Measurements from ENCODE around the gene HUS1.
"Not testable (repeated sequence)": the region's sequence is repeated elsewhere in the genome, so short reads cannot be mapped to it uniquely, and the experiment has no call there.

HUS1 gene

GRCh38 chr7:47944536-47945260, 34.7 kb downstream of the HUS1 start:
- no peaks in the 10 kb centered on the region for H3K4me1 ChIP-seq (ENCODE audit: control insufficient read depth, insufficient read depth, low read length)
- H3K4me3 ChIP-seq (ENCODE audit: low read depth, low read length): no peak overlapping the region
- ChIA-PET POLR2A (no interaction called here), CTCF (interaction anchor here (0.6 to 3.5 kb wide), 43 partner anchors 9 to 1907 kb away, joined by 3 to 35 read pairs (median 4); no protein-coding TSS in a partner anchor)
- no peaks in the 10 kb centered on the region for H3K36me3 ChIP-seq (ENCODE audit: control insufficient read depth in 2 of 2, insufficient read depth in 1 of 2, low read length in 2 of 2)
- H3K27ac ChIP-seq (ENCODE audit: extremely low read depth, low read depth, low read length): no peak overlapping the region
- TF ChIP-seq, protein P1, sequence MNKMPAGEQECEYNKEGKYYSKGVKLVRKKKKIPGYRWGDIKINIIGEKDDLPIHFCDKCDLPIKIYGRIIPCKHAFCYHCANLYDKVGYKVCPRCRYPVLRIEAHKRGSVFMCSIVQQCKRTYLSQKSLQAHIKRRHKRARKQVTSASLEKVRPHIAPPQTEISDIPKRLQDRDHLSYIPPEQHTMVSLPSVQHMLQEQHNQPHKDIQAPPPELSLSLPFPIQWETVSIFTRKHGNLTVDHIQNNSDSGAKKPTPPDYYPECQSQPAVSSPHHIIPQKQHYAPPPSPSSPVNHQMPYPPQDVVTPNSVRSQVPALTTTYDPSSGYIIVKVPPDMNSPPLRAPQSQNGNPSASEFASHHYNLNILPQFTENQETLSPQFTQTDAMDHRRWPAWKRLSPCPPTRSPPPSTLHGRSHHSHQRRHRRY (tag by site-specific recombination; IDR thresholded peaks at IDR 0.05): no peak
- no peaks in the 10 kb centered on the region for H3K9me3 ChIP-seq (ENCODE audit: control insufficient read depth, insufficient read depth, low read depth, low read length)

GRCh38 chr7:47943676-47944474, 35.5 kb downstream of the HUS1 start:
- POLR2A ChIA-PET: no interaction called here

DNA sequence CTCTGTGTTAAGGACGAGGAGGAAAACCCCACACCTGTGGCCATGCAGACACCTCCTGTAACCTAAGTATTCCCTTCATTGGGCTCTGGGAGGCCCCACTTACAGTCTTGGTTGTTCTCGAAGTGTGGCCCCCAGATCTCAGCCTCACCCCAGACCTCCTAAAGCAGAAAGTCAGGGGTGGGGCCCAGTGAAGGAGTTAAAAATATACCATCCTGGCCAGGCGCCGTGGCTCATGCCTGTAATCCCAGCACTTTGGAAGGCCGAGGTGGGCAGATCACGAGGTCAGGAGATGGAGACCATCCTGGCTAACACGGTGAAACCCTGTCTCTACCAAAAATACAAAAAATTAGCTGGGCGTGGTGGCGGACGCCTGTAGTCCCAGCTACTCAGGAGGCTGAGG, 36.8 kb downstream of the HUS1 start:
- H3K4me3 ChIP-seq (ENCODE audit: low read depth, low read length); H3K9me3 ChIP-seq (ENCODE audit: control insufficient read depth, insufficient read depth, low read depth, low read length); H3K4me1 ChIP-seq (ENCODE audit: control insufficient read depth, insufficient read depth, low read length); POLR2A ChIA-PET; H3K36me3 ChIP-seq (ENCODE audit: control insufficient read depth in 2 of 2, insufficient read depth in 1 of 2, low read length in 2 of 2); H3K27ac ChIP-seq (ENCODE audit: extremely low read depth, low read depth, low read length): not testable (repeated sequence)
- CTCF ChIA-PET: interaction anchor here (0.6 to 3.5 kb wide), 3 partner anchors 7 to 420 kb away, joined by 4 to 35 read pairs (median 18); no protein-coding TSS in a partner anchor

More at GRCh38 chr7:47943676-47944474, 35.5 kb downstream of the HUS1 start:
- no peaks in the 10 kb centered on the region for H3K36me3 ChIP-seq (ENCODE audit: control insufficient read depth in 2 of 2, insufficient read depth in 1 of 2, low read length in 2 of 2)
- H3K9me3 ChIP-seq (ENCODE audit: control insufficient read depth, insufficient read depth, low read depth, low read length): no peaks in the 10 kb centered on the region
- CTCF ChIA-PET: interaction anchor here (0.5 to 3.5 kb wide), 27 partner anchors 9 to 1129 kb away, joined by 3 to 35 read pairs (median 6); no protein-coding TSS in a partner anchor
- no peak overlapping the region for H3K27ac ChIP-seq (ENCODE audit: extremely low read depth, low read depth, low read length)
- H3K4me1 ChIP-seq (ENCODE audit: control insufficient read depth, insufficient read depth, low read length): no peaks in the 10 kb centered on the region
- H3K4me3 ChIP-seq (ENCODE audit: low read depth, low read length): no peak overlapping the region
- no peak for TF ChIP-seq ZNF791 (tag by site-specific recombination; IDR thresholded peaks at IDR 0.05)
- TF ChIP-seq SETDB1 (IDR thresholded peaks at IDR 0.05; ENCODE audit: insufficient read length, low read length): no peak
- no peak for TF ChIP-seq ZNF174 (tag by site-specific recombination; IDR thresholded peaks at IDR 0.05)

GRCh38 chr7:47942132-47942531, 37.3 kb downstream of the HUS1 start:
- ChIA-PET POLR2A (no interaction called here), CTCF (interaction anchor here (0.6 kb wide), 2 partner anchors 420 to 1688 kb away, joined by 4 to 5 read pairs; no protein-coding TSS in a partner anchor)
- TF ChIP-seq MYNN (tag by site-specific recombination; IDR thresholded peaks at IDR 0.05; ENCODE audit: borderline replicate concordance) (no peak), ZNF521 (tag by site-specific recombination; IDR thresholded peaks at IDR 0.05) (no peak), ZNF558 (tag by site-specific recombination; IDR thresholded peaks at IDR 0.05) (no peak), ZNF830 (tag by site-specific recombination; IDR thresholded peaks at IDR 0.05; ENCODE audit: low read depth) (no peak), ZNF174 (tag by site-specific recombination; IDR thresholded peaks at IDR 0.05) (no peak), ZNF658 (tag by site-specific recombination; IDR thresholded peaks at IDR 0.05) (no peak)
- no peaks in the 10 kb centered on the region for H3K9me3 ChIP-seq (ENCODE audit: control insufficient read depth, insufficient read depth, low read depth, low read length)
- H3K36me3 ChIP-seq (ENCODE audit: control insufficient read depth in 2 of 2, insufficient read depth in 1 of 2, low read length in 2 of 2): no peaks in the 10 kb centered on the region
- no peak overlapping the region for H3K27ac ChIP-seq (ENCODE audit: extremely low read depth, low read depth, low read length)
- H3K4me1 ChIP-seq (ENCODE audit: control insufficient read depth, insufficient read depth, low read length): no peaks in the 10 kb centered on the region
- no peak overlapping the region for H3K4me3 ChIP-seq (ENCODE audit: low read depth, low read length)

DNA sequence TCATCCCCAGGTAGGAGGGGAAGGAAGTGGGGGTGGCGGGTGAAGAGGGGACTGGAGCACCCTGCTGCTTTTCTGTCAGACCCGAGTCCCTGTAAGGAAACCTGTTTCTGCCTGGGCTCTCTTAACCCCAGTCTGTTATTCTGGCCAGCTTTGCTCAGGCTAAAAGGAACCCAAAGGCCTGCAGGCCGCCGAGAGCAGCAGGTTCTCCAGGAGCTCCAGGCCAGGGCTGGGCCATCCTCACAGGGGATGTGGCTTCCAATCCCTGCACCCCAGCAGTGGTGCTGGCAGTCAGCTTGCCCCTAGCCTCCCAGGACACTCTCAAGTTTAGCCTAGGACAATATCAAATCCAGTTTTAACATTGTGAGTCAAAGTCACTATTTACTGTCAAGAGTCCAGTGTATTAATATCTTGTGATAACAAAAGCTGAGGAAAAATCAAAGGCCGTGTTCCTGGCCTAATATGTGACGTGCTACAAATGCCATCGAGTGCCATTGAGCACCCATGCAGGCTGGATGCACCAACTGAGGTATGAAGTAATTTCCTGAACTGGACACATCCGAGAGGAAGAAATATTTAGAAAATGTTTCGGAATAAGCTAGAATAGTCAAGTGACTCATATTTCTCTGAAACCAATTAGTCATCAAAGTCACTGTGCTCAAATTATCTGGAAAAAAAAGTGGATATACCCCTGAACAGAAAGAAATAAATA, 38.1 kb downstream of the HUS1 start:
- Histone ChIP-seq H3K9me3 (ENCODE audit: control insufficient read depth, insufficient read depth, low read depth, low read length) (no peaks in the 10 kb centered on the region), H3K4me3 (ENCODE audit: low read depth, low read length) (no peak overlapping the region), H3K4me1 (ENCODE audit: control insufficient read depth, insufficient read depth, low read length) (no peaks in the 10 kb centered on the region), H3K27ac (ENCODE audit: extremely low read depth, low read depth, low read length) (no peak overlapping the region), H3K36me3 (ENCODE audit: control insufficient read depth in 2 of 2, insufficient read depth in 1 of 2, low read length in 2 of 2) (no peaks in the 10 kb centered on the region)
- ChIA-PET CTCF (interaction anchor here (0.6 to 2.1 kb wide), 3 partner anchors 89 to 1687 kb away, joined by 5 to 8 read pairs (median 6); no protein-coding TSS in a partner anchor), POLR2A (no interaction called here)
- TF ChIP-seq ZBTB49 (tag by site-specific recombination; IDR thresholded peaks at IDR 0.05; ENCODE audit: low read depth) (no peak), ZEB2 (tag by site-specific recombination; IDR thresholded peaks at IDR 0.05) (no peak), MZF1 (tag by site-specific recombination; IDR thresholded peaks at IDR 0.05; ENCODE audit: borderline replicate concordance) (no peak), ZNF629 (tag by site-specific recombination; IDR thresholded peaks at IDR 0.05) (no peak), ZNF132 (tag by site-specific recombination; IDR thresholded peaks at IDR 0.05; ENCODE audit: borderline replicate concordance) (no peak), ZNF658 (tag by site-specific recombination; IDR thresholded peaks at IDR 0.05) (no peak), GLI4 (tag by site-specific recombination; IDR thresholded peaks at IDR 0.05) (no peak), ZNF488 (tag by site-specific recombination; IDR thresholded peaks at IDR 0.05) (no peak)
